HUDEP-2 (cell line): ENCODE results near the gene GARNL3.
A peak's percentile ranks its signal among the peaks of the same experiment; 100 is the strongest.

Source experiments
- DNase-seq, 76 experiments: peaks; one replicate each; lab custom pipeline; 2025; ENCODE audit not compliant: unreplicated experiment in 76 of 76; lab: John Stamatoyannopoulos, UW

The GARNL3 gene

GRCh38 chr9:127398715-127399400 lies 134.3 kb downstream of the GARNL3 start:
- DNase-seq = no peak

DNA sequence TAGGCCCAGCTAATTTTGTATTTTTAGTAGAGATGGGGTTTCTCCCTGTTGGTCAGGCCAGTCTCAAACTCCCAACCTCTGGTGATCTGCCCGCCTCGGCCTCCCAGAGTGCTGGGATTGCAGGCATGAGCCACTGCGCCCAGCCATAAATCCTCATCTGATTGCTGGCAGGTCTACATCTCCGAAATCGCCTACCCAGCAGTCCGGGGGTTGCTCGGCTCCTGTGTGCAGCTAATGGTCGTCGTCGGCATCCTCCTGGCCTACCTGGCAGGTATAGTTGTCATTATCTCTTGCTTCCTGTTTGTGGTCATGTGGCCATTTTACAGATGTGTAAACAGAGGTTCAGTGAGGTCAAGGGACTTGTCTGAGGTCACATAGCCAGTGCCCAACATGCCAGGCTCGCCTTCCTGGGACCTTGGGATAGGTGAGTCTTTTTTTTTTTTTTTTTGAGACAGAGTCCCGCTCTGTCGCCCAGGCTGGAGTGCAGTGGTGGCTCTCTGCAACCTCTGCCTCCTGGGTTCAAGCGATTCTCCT lies 135.2 kb downstream of the GARNL3 start:
- DNase-seq = no peak

DNA sequence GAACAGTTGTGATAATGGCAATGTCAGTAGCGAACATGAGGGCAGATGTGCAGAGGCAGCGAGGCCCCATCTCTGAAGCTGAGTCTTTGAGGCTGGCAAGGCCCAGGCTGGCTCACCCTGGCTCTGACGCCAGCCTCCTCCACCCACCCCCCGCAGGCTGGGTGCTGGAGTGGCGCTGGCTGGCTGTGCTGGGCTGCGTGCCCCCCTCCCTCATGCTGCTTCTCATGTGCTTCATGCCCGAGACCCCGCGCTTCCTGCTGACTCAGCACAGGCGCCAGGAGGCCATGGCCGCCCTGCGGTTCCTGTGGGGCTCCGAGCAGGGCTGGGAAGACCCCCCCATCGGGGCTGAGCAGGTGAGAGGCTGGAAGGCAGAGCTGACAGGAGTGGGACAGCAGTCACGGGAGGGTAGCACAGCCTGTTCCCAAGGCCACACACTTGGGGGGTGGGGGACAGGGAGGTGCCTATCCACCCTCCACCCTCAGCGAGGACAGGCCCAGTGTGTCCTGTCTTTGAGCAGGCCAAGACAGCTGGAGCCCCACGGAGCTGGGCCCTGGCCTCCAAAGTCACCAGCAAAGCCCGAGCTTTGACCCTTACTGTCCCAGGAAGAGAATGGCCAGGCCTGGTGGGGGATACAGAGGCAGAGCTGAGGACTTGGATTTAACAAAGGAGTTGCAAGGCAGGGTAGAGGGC lies 138.0 kb downstream of the GARNL3 start:
- DNase-seq = no peak

GRCh38 chr9:127403507-127404192 lies 139.1 kb downstream of the GARNL3 start:
- DNase-seq = no peak

GRCh38 chr9:127404631-127405030 lies 140.1 kb downstream of the GARNL3 start:
- no peak for DNase-seq

GRCh38 chr9:127405344-127406125 lies 141.0 kb downstream of the GARNL3 start:
- no peak for DNase-seq

DNA sequence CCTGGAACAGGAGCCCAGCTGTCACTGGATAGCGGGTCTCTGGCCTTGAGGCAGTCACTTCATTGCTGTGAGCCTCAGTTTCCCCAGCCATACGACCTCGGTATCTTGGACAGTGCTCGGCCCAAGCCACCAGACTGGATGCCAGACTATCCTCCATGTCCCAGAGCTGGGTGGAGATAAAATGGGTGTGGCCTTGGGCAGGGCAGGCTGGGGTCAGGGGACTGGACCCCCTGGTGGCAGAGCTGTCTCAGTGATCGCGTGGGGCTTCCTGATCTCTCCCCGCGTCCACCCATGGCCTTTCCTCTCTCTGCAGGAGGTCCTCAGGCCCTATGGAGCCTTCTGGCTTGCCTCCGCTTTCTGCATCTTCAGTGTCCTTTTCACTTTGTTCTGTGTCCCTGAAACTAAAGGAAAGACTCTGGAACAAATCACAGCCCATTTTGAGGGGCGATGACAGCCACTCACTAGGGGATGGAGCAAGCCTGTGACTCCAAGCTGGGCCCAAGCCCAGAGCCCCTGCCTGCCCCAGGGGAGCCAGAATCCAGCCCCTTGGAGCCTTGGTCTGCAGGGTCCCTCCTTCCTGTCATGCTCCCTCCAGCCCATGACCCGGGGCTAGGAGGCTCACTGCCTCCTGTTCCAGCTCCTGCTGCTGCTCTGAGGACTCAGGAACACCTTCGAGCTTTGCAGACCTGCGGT lies 142.4 kb downstream of the GARNL3 start:
- no peak for DNase-seq

DNA sequence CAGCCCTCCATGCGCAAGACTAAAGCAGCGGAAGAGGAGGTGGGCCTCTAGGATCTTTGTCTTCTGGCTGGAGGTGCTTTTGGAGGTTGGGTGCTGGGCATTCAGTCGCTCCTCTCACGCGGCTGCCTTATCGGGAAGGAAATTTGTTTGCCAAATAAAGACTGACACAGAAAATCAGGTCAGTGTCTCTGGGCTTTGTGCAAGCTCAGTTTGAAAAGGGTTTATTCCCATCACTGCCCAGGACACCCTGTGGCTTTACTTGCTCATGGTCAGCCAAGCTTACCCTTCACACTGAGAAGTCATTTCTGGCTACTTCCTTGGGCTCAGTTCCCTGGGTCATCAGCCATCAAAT lies 142.9 kb downstream of the GARNL3 start:
- no peak for DNase-seq

GRCh38 chr9:127411122-127411521 lies 146.5 kb downstream of the GARNL3 start:
- DNase-seq = no peak

GRCh38 chr9:127415141-127415540 lies 150.6 kb downstream of the GARNL3 start:
- no peak for DNase-seq

DNA sequence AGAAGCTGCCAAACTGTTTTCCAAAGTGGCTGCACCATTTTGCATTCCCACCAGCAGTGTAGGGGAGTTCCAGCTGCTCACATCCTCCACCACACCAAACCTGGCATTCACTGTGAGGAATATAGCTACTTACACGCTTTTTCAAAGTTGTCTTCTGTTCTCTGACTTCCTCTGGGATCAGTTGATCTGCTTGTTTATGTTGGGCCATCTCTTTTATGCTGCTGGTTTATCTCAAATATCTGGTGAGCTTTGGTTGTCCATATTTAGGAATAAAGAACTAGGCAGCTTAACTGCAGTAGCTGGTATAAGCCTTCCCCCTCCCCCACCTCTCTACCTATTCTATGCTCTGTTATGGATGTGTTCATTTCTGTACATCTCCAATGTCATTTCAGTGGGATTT lies 151.1 kb downstream of the GARNL3 start:
- DNase-seq = no peak

DNA sequence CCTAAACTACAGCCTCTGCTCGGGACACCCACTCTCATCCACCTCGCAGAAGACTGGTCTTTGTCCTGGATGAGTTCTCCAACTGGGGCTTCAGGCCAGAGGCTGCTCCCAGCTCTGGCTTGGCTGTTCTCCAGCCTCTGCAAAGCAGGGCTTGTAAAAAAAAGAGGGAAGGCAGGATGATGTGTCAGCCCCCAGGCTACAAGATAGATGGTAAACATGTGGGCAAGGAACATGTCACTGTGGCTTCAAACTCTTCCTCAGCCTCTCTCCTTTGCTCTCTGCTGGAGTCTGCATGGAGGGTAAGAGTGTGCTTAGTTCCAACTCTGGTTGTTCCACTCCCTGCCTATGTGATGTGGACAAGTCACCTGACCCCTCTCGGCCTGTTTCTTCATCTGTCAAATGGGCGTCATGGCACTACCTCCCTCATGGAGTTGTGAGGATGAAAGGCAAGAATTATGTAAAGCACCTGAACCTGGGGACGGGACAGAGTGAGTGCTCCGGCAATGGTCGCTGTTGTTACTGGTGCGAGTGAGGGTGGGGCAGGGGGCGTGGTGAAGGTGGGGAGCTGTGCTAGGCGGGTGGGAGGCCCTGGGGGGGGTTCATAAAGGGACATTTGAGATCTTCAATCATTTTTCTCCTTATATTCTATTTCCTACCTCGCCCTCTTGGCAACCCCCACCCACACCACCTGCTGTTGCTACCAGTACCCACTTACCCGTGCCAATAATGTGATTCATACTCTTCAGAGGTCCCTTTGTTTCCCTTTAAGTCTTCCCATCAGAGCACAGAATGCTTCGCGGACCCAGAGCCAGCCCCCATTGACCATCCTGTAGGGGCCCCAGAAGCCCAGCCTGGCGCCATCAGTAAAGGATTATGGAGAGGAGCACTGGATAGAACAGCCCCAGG lies 152.8 kb downstream of the GARNL3 start:
- DNase-seq = no peak

DNA sequence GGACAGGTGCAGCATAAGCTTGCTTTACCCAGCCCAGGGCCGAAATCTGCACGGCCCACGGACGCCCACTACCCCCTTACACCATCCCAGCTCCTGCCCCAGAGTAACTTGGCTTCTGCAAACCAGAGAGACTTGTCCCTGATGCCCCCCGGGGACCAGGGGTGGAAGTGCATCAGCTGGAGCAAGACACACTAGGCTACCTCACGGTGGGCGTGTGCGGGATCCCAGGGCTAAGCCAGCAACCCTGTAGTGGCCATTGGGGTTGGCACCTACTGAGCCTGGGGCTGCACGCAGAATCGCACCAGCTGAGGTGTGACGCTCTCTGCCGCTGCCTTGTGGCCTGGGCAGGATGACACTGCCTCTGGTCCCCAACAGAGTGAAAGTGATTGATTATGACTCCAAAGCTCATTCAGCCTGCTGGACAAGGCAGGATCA lies 153.5 kb downstream of the GARNL3 start:
- DNase-seq = peak in 52 of 76 experiments; percentile 2 to 74 (median 36)

- DNase-seq = no peak
Measured at GRCh38 chr9:127419348-127419747, 154.8 kb downstream of the GARNL3 start.

DNA sequence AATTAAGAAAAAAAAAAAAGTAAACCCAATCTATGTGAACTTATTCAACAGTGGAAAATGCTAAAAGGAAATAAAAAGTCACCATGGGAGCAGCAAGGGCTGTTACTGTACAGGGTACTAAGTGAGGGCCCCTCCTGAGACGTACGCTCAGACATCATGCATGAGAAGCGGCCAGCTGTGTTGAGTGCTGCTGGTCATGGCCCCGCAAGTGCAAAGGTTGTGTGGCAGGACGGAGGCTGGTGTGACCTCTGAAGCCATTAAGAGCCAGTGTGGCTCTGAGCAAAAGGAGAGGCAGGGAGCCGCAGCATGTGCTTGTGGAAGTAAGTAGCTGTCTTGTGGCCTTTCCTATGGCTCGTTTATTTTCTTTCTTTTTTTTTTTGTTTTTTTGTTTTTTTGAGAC lies 156.5 kb downstream of the GARNL3 start:
- no peak for DNase-seq

GRCh38 chr9:127422133-127422782 lies 157.7 kb downstream of the GARNL3 start:
- DNase-seq = peak in 13 of 76 experiments; percentile 8 to 34 (median 21)

GRCh38 chr9:127422787-127423186 lies 158.2 kb downstream of the GARNL3 start:
- DNase-seq = no peak

- DNase-seq = peak in 1 of 76 experiments; percentile 59
Measured at GRCh38 chr9:127423476-127423933, 158.9 kb downstream of the GARNL3 start.
